CD1c-positive myeloid dendritic cell (primary cell): ENCODE results near the gene BLVRA.
A peak's percentile ranks its signal among the peaks of the same experiment; 100 is the strongest.
"Not testable (repeated sequence)": the region's sequence is repeated elsewhere in the genome, so short reads cannot be mapped to it uniquely, and the experiment has no call there.

Source experiments
- DNase-seq: peaks from one replicate; pipeline ENCODE4 v3.0.0-alpha.2; 2016; ENCODE audit errors: extremely low spot score

Gene BLVRA

GRCh38 chr7:43808410-43808809 is 49.9 kb downstream of the BLVRA start:
- no peak for DNase-seq

- peak; percentile 7 for DNase-seq
Observed at GRCh38 chr7:43810195-43810941, 51.9 kb downstream of the BLVRA start.

- no peak for DNase-seq
Observed at GRCh38 chr7:43815373-43815772, 56.9 kb downstream of the BLVRA start.

- DNase-seq, result not testable (repeated sequence)
Observed at GRCh38 chr7:43816046-43816797, 57.7 kb downstream of the BLVRA start.

GRCh38 chr7:43823425-43823824 is 64.9 kb downstream of the BLVRA start:
- DNase-seq, result not testable (repeated sequence)

GRCh38 chr7:43823941-43824340 is 65.5 kb downstream of the BLVRA start:
- DNase-seq, result no peak

GRCh38 chr7:43824513-43824912 is 66.0 kb downstream of the BLVRA start:
- DNase-seq, result not testable (repeated sequence)

- DNase-seq, result no peak
Observed at GRCh38 chr7:43824963-43825362, 66.5 kb downstream of the BLVRA start.

- DNase-seq, result no peak
Observed at GRCh38 chr7:43825391-43825808, 66.9 kb downstream of the BLVRA start.

- not testable (repeated sequence) for DNase-seq
Observed at GRCh38 chr7:43830917-43831316, 72.4 kb downstream of the BLVRA start.

- DNase-seq, result peak; percentile 61
Observed at GRCh38 chr7:43834463-43835251, 76.2 kb downstream of the BLVRA start.

- no peak for DNase-seq
Observed at GRCh38 chr7:43838201-43838658, 79.8 kb downstream of the BLVRA start.

GRCh38 chr7:43843296-43843695 is 84.8 kb downstream of the BLVRA start:
- DNase-seq, result no peak

- no peak for DNase-seq
Observed at GRCh38 chr7:43844257-43844656, 85.8 kb downstream of the BLVRA start.

GRCh38 chr7:43844662-43845061 is 86.2 kb downstream of the BLVRA start:
- DNase-seq, result no peak

GRCh38 chr7:43847496-43847895 is 89.0 kb downstream of the BLVRA start:
- DNase-seq, result no peak

GRCh38 chr7:43849047-43849446 is 90.6 kb downstream of the BLVRA start:
- no peak for DNase-seq

- DNase-seq, result no peak
Observed at GRCh38 chr7:43850348-43851116, 92.1 kb downstream of the BLVRA start.

- DNase-seq, result no peak
Observed at GRCh38 chr7:43851805-43852204, 93.3 kb downstream of the BLVRA start.

- DNase-seq, result no peak
Observed at GRCh38 chr7:43855176-43855575, 96.7 kb downstream of the BLVRA start.

GRCh38 chr7:43856316-43856715 is 97.8 kb downstream of the BLVRA start:
- no peak for DNase-seq
